Erythroblast (primary cell): ENCODE results near the gene KHDC1.

Source experiments
- GATA1 ChIP-seq: IDR thresholded peaks from 2 replicates; pipeline ENCODE4 v1.6.1; 2011; ENCODE audit warnings: low read depth, mild to moderate bottlenecking, control low read depth, low read length, moderate library complexity
- POLR2A ChIP-seq: IDR thresholded peaks from 2 replicates; pipeline ENCODE4 v1.6.1; 2011; ENCODE audit warnings: mild to moderate bottlenecking, low read length

- no peak for TF ChIP-seq POLR2A
- TF ChIP-seq GATA1, result no peak
These were observed 22.3 kb downstream of the KHDC1 start for GRCh38 chr6:73240730-73241129.
